Trophoblast cell (in vitro differentiated cells and primary cell): Measurements from ENCODE around the gene SLIRP.
"Not testable (repeated sequence)": the region's sequence is repeated elsewhere in the genome, so short reads cannot be mapped to it uniquely, and the experiment has no call there.

Experiments
- DNase-seq, 2 donors: peaks; one replicate each; pipeline ENCODE4 v3.0.0-alpha.2; 2016
- H2AFZ ChIP-seq: 2 replicates; pipeline ENCODE4 v1.6.1; 2013; ENCODE audit warnings: low read length, moderate library complexity, mild to moderate bottlenecking; ENCODE audit not compliant: insufficient read depth, poor library complexity
- H2AK5ac ChIP-seq: 2 replicates; pipeline ENCODE4 v1.6.1; 2013; ENCODE audit warnings: mild to moderate bottlenecking, low read length
- H2BK120ac ChIP-seq: 2 replicates; pipeline ENCODE4 v1.6.1; 2013; ENCODE audit warnings: low read length, mild to moderate bottlenecking, moderate library complexity; ENCODE audit not compliant: insufficient read depth, poor library complexity
- H2BK12ac ChIP-seq: 2 replicates; pipeline ENCODE4 v1.6.1; 2013; ENCODE audit warnings: mild to moderate bottlenecking, low read length, moderate library complexity
- H2BK5ac ChIP-seq: 2 replicates; pipeline ENCODE4 v1.6.1; 2013; ENCODE audit warnings: low read length, low read depth, moderate library complexity, mild to moderate bottlenecking; ENCODE audit not compliant: poor library complexity
- H3K14ac ChIP-seq: 2 replicates; pipeline ENCODE4 v1.6.1; 2013; ENCODE audit warnings: mild to moderate bottlenecking, low read length
- H3K18ac ChIP-seq: 2 replicates; pipeline ENCODE4 v1.6.1; 2013; ENCODE audit warnings: mild to moderate bottlenecking, low read length
- H3K23ac ChIP-seq: 2 replicates; pipeline ENCODE4 v1.6.1; 2013; ENCODE audit warnings: low read length
- H3K27ac ChIP-seq: 2 replicates; pipeline ENCODE4 v1.5.1; 2013; ENCODE audit warnings: low read depth, mild to moderate bottlenecking, inconsistent platforms, low read length, moderate library complexity
- H3K27me3 ChIP-seq: 2 replicates; pipeline ENCODE4 v1.6.1; 2013; ENCODE audit warnings: inconsistent platforms, mild to moderate bottlenecking, low read length, moderate library complexity; ENCODE audit not compliant: insufficient read depth
- H3K36me3 ChIP-seq, 2 experiments: 1 replicate in 1 of 2; 2 replicates in 1 of 2; pipeline ENCODE4 v1.6.1; 2013; ENCODE audit warnings: low read length in 2 of 2, mild to moderate bottlenecking in 2 of 2, moderate library complexity in 1 of 2; ENCODE audit not compliant: insufficient read depth in 2 of 2, control insufficient read depth in 1 of 2
- H3K4ac ChIP-seq: 2 replicates; pipeline ENCODE4 v1.6.1; 2013; ENCODE audit warnings: low read depth, mild to moderate bottlenecking, low read length, moderate library complexity
- H3K4me1 ChIP-seq, 2 experiments: 1 replicate in 1 of 2; 2 replicates in 1 of 2; pipeline ENCODE4 v1.6.1; 2013; ENCODE audit warnings: low read length in 2 of 2, mild to moderate bottlenecking in 2 of 2, moderate library complexity in 1 of 2; ENCODE audit not compliant: insufficient read depth in 2 of 2, control insufficient read depth in 1 of 2
- H3K4me2 ChIP-seq: 2 replicates; pipeline ENCODE4 v1.6.1; 2013; ENCODE audit warnings: inconsistent platforms, mild to moderate bottlenecking, low read length, moderate library complexity
- H3K4me3 ChIP-seq: 2 replicates; pipeline ENCODE4 v1.5.1; 2013; ENCODE audit warnings: mild to moderate bottlenecking, low read depth, low read length, inconsistent platforms
- H3K79me1 ChIP-seq: one replicate; pipeline ENCODE4 v1.6.1; 2013; ENCODE audit warnings: low read length
- H3K79me2 ChIP-seq: 2 replicates; pipeline ENCODE4 v1.6.1; 2013; ENCODE audit warnings: low read length, mild to moderate bottlenecking; ENCODE audit not compliant: control insufficient read depth, insufficient read depth, poor library complexity
- H3K9ac ChIP-seq: 2 replicates; pipeline ENCODE4 v1.6.1; 2013; ENCODE audit warnings: mild to moderate bottlenecking, low read length
- H3K9me3 ChIP-seq: 2 replicates; pipeline ENCODE4 v1.6.1; 2013; ENCODE audit warnings: low read depth, mild to moderate bottlenecking, control low read depth, inconsistent platforms, low read length; ENCODE audit not compliant: insufficient read depth
- H4K12ac ChIP-seq: 2 replicates; pipeline ENCODE4 v1.6.1; 2013; ENCODE audit warnings: low read depth, mild to moderate bottlenecking, low read length, moderate library complexity
- H4K8ac ChIP-seq: 2 replicates; pipeline ENCODE4 v1.6.1; 2013; ENCODE audit warnings: low read depth, mild to moderate bottlenecking, low read length, moderate library complexity
- H4K91ac ChIP-seq: one replicate; pipeline ENCODE4 v1.6.1; 2013; ENCODE audit warnings: low read depth, mild to moderate bottlenecking, low read length, moderate library complexity
- WGBS: extraction: QIAGEN DNeasy Blood & Tissue Kit; methylation state at CpG from one replicate; pipeline ENCODE4 v1.1.7; 2013; ENCODE audit warnings: missing lambda C conversion rate; ENCODE audit not compliant: insufficient read length, insufficient coverage; ENCODE audit errors: extremely low coverage; 5-methylcytosine and 5-hydroxymethylcytosine counted together

SLIRP gene

GRCh38 chr14:77738559-77739250 lies 30.8 kb downstream of the SLIRP start:
- H3K9me3 ChIP-seq: no peaks in the 10 kb centered on the region

GRCh38 chr14:77741438-77741837 lies 33.5 kb downstream of the SLIRP start:
- no peak overlapping the region for H3K4me2 ChIP-seq
- WGBS: no CpG with 5 or more reads among the region's 2 CpGs
- no peak overlapping the region for H4K12ac ChIP-seq
- no peak overlapping the region for H3K14ac ChIP-seq
- no peak overlapping the region for H2AFZ ChIP-seq
- no peaks in the 10 kb centered on the region for H3K9me3 ChIP-seq
- no peaks in the 10 kb centered on the region for H3K4me1 ChIP-seq
- no peaks in the 10 kb centered on the region for H3K79me1 ChIP-seq
- H3K27me3 ChIP-seq: no peaks in the 10 kb centered on the region
- H3K36me3 ChIP-seq: peaks cover 23 to 25% of the 10 kb centered on the region in 2 experiments
- H3K27ac ChIP-seq: no peak overlapping the region
- H2AK5ac ChIP-seq: no peak overlapping the region
- no peak for DNase-seq
- H3K4me3 ChIP-seq: no peak overlapping the region
- no peaks in the 10 kb centered on the region for H3K79me2 ChIP-seq
- H2BK12ac ChIP-seq: no peak overlapping the region
- H3K9ac ChIP-seq: no peak overlapping the region
- H4K8ac ChIP-seq: no peak overlapping the region
- H3K18ac ChIP-seq: no peak overlapping the region
- no peak overlapping the region for H4K91ac ChIP-seq
- H3K23ac ChIP-seq: no peak overlapping the region
- H2BK120ac ChIP-seq: no peak overlapping the region
- H2BK5ac ChIP-seq: no peak overlapping the region
- no peak overlapping the region for H3K4ac ChIP-seq

More at GRCh38 chr14:77738559-77739250, 30.8 kb downstream of the SLIRP start:
- Histone ChIP-seq H3K27me3 (no peaks in the 10 kb centered on the region), H4K12ac (no peak overlapping the region), H3K4ac (no peak overlapping the region), H3K79me2 (no peaks in the 10 kb centered on the region), H2BK5ac (no peak overlapping the region), H3K36me3 (peaks cover 27 to 29% of the 10 kb centered on the region in 2 experiments), H2AK5ac (no peak overlapping the region), H3K4me1 (no peaks in the 10 kb centered on the region), H2AFZ (no peak overlapping the region), H3K23ac (no peak overlapping the region), H3K14ac (no peak overlapping the region), H2BK120ac (no peak overlapping the region), H3K4me3 (no peak overlapping the region), H2BK12ac (no peak overlapping the region), H4K8ac (no peak overlapping the region), H4K91ac (no peak overlapping the region), H3K18ac (no peak overlapping the region), H3K79me1 (no peaks in the 10 kb centered on the region), H3K4me2 (no peak overlapping the region), H3K9ac (no peak overlapping the region), H3K27ac (no peak overlapping the region)
- no CpG with 5 or more reads among the region's 7 CpGs for WGBS
- DNase-seq: no peak

- Histone ChIP-seq H3K14ac (no peak overlapping the region), H3K9ac (no peak overlapping the region), H4K12ac (no peak overlapping the region), H3K4me2 (no peak overlapping the region), H3K27me3 (no peaks in the 10 kb centered on the region), H3K18ac (no peak overlapping the region), H3K9me3 (no peaks in the 10 kb centered on the region), H3K79me2 (no peaks in the 10 kb centered on the region), H3K36me3 (peaks cover 22 to 28% of the 10 kb centered on the region in 2 experiments), H3K27ac (no peak overlapping the region), H2AFZ (no peak overlapping the region), H3K79me1 (no peaks in the 10 kb centered on the region), H3K4ac (no peak overlapping the region), H3K4me3 (no peak overlapping the region), H3K4me1 (no peaks in the 10 kb centered on the region), H2AK5ac (no peak overlapping the region), H2BK120ac (no peak overlapping the region), H2BK5ac (no peak overlapping the region), H2BK12ac (no peak overlapping the region), H4K91ac (no peak overlapping the region), H3K23ac (no peak overlapping the region), H4K8ac (no peak overlapping the region)
- no peak for DNase-seq
- no CpG with 5 or more reads among the region's 4 CpGs for WGBS
These were observed 38.3 kb downstream of the SLIRP start for GRCh38 chr14:77746064-77746702.

GRCh38 chr14:77747425-77747824 lies 39.5 kb downstream of the SLIRP start:
- not testable (repeated sequence) for H3K4me3 ChIP-seq, H4K12ac ChIP-seq
- WGBS: no CpG with 5 or more reads among the region's 33 CpGs

More at GRCh38 chr14:77747425-77747824, 39.5 kb downstream of the SLIRP start:
- not testable (repeated sequence) for H3K4me1 ChIP-seq, H2AK5ac ChIP-seq, H2AFZ ChIP-seq, H3K23ac ChIP-seq, H3K79me2 ChIP-seq, H3K27me3 ChIP-seq, H3K14ac ChIP-seq, H3K4me2 ChIP-seq, H2BK5ac ChIP-seq, DNase-seq, H4K91ac ChIP-seq, H4K8ac ChIP-seq, H2BK12ac ChIP-seq, H3K18ac ChIP-seq, H3K9ac ChIP-seq, H2BK120ac ChIP-seq, H3K4ac ChIP-seq, H3K79me1 ChIP-seq, H3K27ac ChIP-seq, H3K9me3 ChIP-seq
- H3K36me3 ChIP-seq: peaks cover 22 to 30% of the 10 kb centered on the region in 2 experiments
